Measurements from ENCODE around the gene WASL.
"Not testable (repeated sequence)": the region's sequence is repeated elsewhere in the genome, so short reads cannot be mapped to it uniquely, and the experiment has no call there.

WASL gene

GRCh38 chr7:123748734-123749536 lies at the start of gene WASL:
WASL (minus strand) TSS chr7:123749003; CDS start chr7:123748734, 269 bp downstream.
- TF ChIP-seq POLR2A (IDR thresholded peaks at IDR 0.05; ENCODE audit: low read length) = peak; percentile 94
- no peak for TF ChIP-seq GATA1 (IDR thresholded peaks at IDR 0.05; ENCODE audit: low read depth, low read length)
- peak; percentile 95 to 97 for DNase-seq

GRCh38 chr7:123797673-123798531 lies 49.1 kb upstream of the WASL start:
- DNase-seq = peak; percentile 15 to 38
- no peak for TF ChIP-seq GATA1 (IDR thresholded peaks at IDR 0.05; ENCODE audit: low read depth, low read length)
- no peak for TF ChIP-seq POLR2A (IDR thresholded peaks at IDR 0.05; ENCODE audit: low read length)

- no peak for DNase-seq
- TF ChIP-seq POLR2A (IDR thresholded peaks at IDR 0.05; ENCODE audit: low read length) (no peak), GATA1 (IDR thresholded peaks at IDR 0.05; ENCODE audit: low read depth, low read length) (no peak)
These were observed 47.8 kb upstream of the WASL start for GRCh38 chr7:123796568-123796967.

GRCh38 chr7:123795917-123796316 lies 47.1 kb upstream of the WASL start:
- no peak for DNase-seq
- TF ChIP-seq GATA1 (IDR thresholded peaks at IDR 0.05; ENCODE audit: low read depth, low read length) (no peak), POLR2A (IDR thresholded peaks at IDR 0.05; ENCODE audit: low read length) (no peak)

GRCh38 chr7:123795116-123795515 lies 46.3 kb upstream of the WASL start:
- DNase-seq = not testable (repeated sequence)

- TF ChIP-seq GATA1 (IDR thresholded peaks at IDR 0.05; ENCODE audit: low read depth, low read length) = no peak
- TF ChIP-seq POLR2A (IDR thresholded peaks at IDR 0.05; ENCODE audit: low read length) = no peak
- no peak for DNase-seq
These were observed 43.7 kb upstream of the WASL start for GRCh38 chr7:123792547-123792946.

GRCh38 chr7:123791001-123791400 lies 42.2 kb upstream of the WASL start:
- TF ChIP-seq POLR2A (IDR thresholded peaks at IDR 0.05; ENCODE audit: low read length) = no peak
- TF ChIP-seq GATA1 (IDR thresholded peaks at IDR 0.05; ENCODE audit: low read depth, low read length) = no peak
- DNase-seq = no peak

- no peak for DNase-seq
- no peak for TF ChIP-seq GATA1 (IDR thresholded peaks at IDR 0.05; ENCODE audit: low read depth, low read length)
- no peak for TF ChIP-seq POLR2A (IDR thresholded peaks at IDR 0.05; ENCODE audit: low read length)
These were observed 41.0 kb upstream of the WASL start for GRCh38 chr7:123789817-123790216.

- no peak for DNase-seq
- TF ChIP-seq POLR2A (IDR thresholded peaks at IDR 0.05; ENCODE audit: low read length) = no peak
These were observed 40.5 kb upstream of the WASL start for GRCh38 chr7:123789206-123789784.

- DNase-seq = no peak
- TF ChIP-seq GATA1 (IDR thresholded peaks at IDR 0.05; ENCODE audit: low read depth, low read length) = no peak
- no peak for TF ChIP-seq POLR2A (IDR thresholded peaks at IDR 0.05; ENCODE audit: low read length)
These were observed 39.8 kb upstream of the WASL start for GRCh38 chr7:123788584-123788983.

- no peak for TF ChIP-seq GATA1 (IDR thresholded peaks at IDR 0.05; ENCODE audit: low read depth, low read length)
- no peak for DNase-seq
These were observed 38.6 kb upstream of the WASL start for GRCh38 chr7:123787220-123788007.

- DNase-seq = no peak
- TF ChIP-seq GATA1 (IDR thresholded peaks at IDR 0.05; ENCODE audit: low read depth, low read length) (no peak), POLR2A (IDR thresholded peaks at IDR 0.05; ENCODE audit: low read length) (no peak)
These were observed 35.5 kb upstream of the WASL start for GRCh38 chr7:123784263-123784662.

- no peak for DNase-seq
- no peak for TF ChIP-seq POLR2A (IDR thresholded peaks at IDR 0.05; ENCODE audit: low read length)
- no peak for TF ChIP-seq GATA1 (IDR thresholded peaks at IDR 0.05; ENCODE audit: low read depth, low read length)
These were observed 35.0 kb upstream of the WASL start for GRCh38 chr7:123783820-123784219.

Data from erythroblast (primary cell).